ENCODE data around the gene C16orf78. TPM values are rescaled to one million over a fixed set of nuclear protein-coding genes. Genes with fewer than 3 reads are reported as not detected.

Gene C16orf78
- total RNA-seq, 1 donor from 2014 or later, result not detected

GRCh38 chr16:49349446-49350168 is 24.0 kb upstream of the C16orf78 start:
- FAIRE-seq (no peak), DNase-seq (ENCODE audit: low read depth) (no peak)
- Histone ChIP-seq H3K27ac (ENCODE audit: low read depth, low read length) (no peak overlapping the region), H3K9ac (ENCODE audit: low read length) (no peak overlapping the region), H3K4me1 (ENCODE audit: insufficient read depth, low read length) (no peaks in the 10 kb centered on the region), H3K4me2 (ENCODE audit: low read length) (no peak overlapping the region), H3K27me3 (ENCODE audit: insufficient read depth, low read length) (peaks cover 2% of the 10 kb centered on the region), H4K20me1 (ENCODE audit: insufficient read depth, low read length) (no peaks in the 10 kb centered on the region), H3K4me3 (ENCODE audit: insufficient read depth, low read depth, low read length) (no peak overlapping the region), H3K36me3 (ENCODE audit: insufficient read depth, low read length) (no peaks in the 10 kb centered on the region), H2AFZ (ENCODE audit: low read depth, low read length) (no peak overlapping the region), H3K9me3 (ENCODE audit: insufficient read depth, low read depth, low read length) (no peaks in the 10 kb centered on the region), H3K79me2 (ENCODE audit: insufficient read depth, low read length) (no peaks in the 10 kb centered on the region)
- H3K4me1 Mint-ChIP-seq (ENCODE audit: low read depth, unreplicated experiment), result no peaks in the 10 kb centered on the region
- no peaks in the 10 kb centered on the region for H3K9me3 Mint-ChIP-seq (ENCODE audit: unreplicated experiment)
- no peak for TF ChIP-seq EZH2 (IDR thresholded peaks at IDR 0.05; ENCODE audit: insufficient read depth, low read length)
- TF ChIP-seq, protein P1, sequence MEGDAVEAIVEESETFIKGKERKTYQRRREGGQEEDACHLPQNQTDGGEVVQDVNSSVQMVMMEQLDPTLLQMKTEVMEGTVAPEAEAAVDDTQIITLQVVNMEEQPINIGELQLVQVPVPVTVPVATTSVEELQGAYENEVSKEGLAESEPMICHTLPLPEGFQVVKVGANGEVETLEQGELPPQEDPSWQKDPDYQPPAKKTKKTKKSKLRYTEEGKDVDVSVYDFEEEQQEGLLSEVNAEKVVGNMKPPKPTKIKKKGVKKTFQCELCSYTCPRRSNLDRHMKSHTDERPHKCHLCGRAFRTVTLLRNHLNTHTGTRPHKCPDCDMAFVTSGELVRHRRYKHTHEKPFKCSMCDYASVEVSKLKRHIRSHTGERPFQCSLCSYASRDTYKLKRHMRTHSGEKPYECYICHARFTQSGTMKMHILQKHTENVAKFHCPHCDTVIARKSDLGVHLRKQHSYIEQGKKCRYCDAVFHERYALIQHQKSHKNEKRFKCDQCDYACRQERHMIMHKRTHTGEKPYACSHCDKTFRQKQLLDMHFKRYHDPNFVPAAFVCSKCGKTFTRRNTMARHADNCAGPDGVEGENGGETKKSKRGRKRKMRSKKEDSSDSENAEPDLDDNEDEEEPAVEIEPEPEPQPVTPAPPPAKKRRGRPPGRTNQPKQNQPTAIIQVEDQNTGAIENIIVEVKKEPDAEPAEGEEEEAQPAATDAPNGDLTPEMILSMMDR (IDR thresholded peaks at IDR 0.05; ENCODE audit: insufficient read depth, low read depth, low read length), result no peak
- no peak overlapping the region for H3K27ac Mint-ChIP-seq (ENCODE audit: unreplicated experiment)
- H3K27me3 Mint-ChIP-seq (ENCODE audit: low read depth, unreplicated experiment), result peaks cover 77% of the 10 kb centered on the region
- H3K36me3 Mint-ChIP-seq (ENCODE audit: low read depth, unreplicated experiment), result no peaks in the 10 kb centered on the region
- no peak overlapping the region for H3K4me3 Mint-ChIP-seq (ENCODE audit: unreplicated experiment)

DNA sequence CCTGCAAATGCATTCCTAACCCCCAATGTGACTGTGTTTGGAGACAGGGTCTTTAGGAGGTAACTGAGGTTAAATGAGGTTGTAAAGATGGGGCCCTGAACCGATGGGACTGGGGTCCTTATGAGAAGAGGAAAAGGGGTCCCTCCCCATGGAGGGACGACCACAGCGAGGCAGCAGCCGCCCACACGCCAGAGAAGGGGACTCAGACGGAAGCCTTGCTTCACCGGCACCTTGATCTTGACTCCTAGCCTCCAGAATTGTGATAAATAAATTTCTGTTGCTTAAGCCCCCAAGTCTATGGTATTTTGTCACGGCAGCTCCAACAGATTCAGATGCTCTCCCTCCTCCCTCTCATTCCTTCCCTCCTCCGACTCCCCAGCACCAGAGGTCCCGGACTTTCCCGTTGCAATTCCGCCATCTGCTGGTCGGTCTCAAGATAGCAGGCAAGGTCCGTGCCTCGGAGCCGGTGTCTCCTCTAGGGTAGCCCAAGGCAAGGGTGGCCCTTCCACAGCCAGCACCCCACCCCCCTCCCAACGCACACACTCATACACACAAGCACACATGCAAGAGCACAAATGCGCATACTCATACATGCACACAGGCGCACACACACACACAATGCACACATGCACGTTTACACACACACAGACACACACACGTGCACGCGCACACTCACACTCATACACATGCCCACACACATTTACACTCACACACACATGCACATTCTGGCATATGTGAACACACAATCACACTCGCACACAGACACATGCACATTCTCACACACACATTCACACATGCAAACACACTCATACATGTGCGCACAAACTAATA is 23.1 kb upstream of the C16orf78 start:
- H3K27me3 ChIP-seq (ENCODE audit: insufficient read depth, low read length), result peaks cover 2% of the 10 kb centered on the region
- H3K4me1 ChIP-seq (ENCODE audit: insufficient read depth, low read length), result no peaks in the 10 kb centered on the region
- no peak overlapping the region for H2AFZ ChIP-seq (ENCODE audit: low read depth, low read length)
- no peak overlapping the region for H3K9ac ChIP-seq (ENCODE audit: low read length)
- no peak for TF ChIP-seq EZH2 (IDR thresholded peaks at IDR 0.05; ENCODE audit: insufficient read depth, low read length)
- TF ChIP-seq, protein P1 (IDR thresholded peaks at IDR 0.05; ENCODE audit: insufficient read depth, low read depth, low read length), result peak; percentile 74
- FAIRE-seq, result no peak
- Mint-ChIP-seq H3K4me3 (ENCODE audit: unreplicated experiment) (no peak overlapping the region), H3K27me3 (ENCODE audit: low read depth, unreplicated experiment) (peaks cover 72% of the 10 kb centered on the region), H3K9me3 (ENCODE audit: unreplicated experiment) (no peaks in the 10 kb centered on the region), H3K27ac (ENCODE audit: unreplicated experiment) (no peak overlapping the region), H3K36me3 (ENCODE audit: low read depth, unreplicated experiment) (no peaks in the 10 kb centered on the region), H3K4me1 (ENCODE audit: low read depth, unreplicated experiment) (no peaks in the 10 kb centered on the region)
- H3K4me3 ChIP-seq (ENCODE audit: insufficient read depth, low read depth, low read length), result no peak overlapping the region
- H4K20me1 ChIP-seq (ENCODE audit: insufficient read depth, low read length), result no peaks in the 10 kb centered on the region
- H3K9me3 ChIP-seq (ENCODE audit: insufficient read depth, low read depth, low read length), result no peaks in the 10 kb centered on the region
- H3K36me3 ChIP-seq (ENCODE audit: insufficient read depth, low read length), result no peaks in the 10 kb centered on the region
- H3K79me2 ChIP-seq (ENCODE audit: insufficient read depth, low read length), result no peaks in the 10 kb centered on the region
- H3K4me2 ChIP-seq (ENCODE audit: low read length), result no peak overlapping the region
- H3K27ac ChIP-seq (ENCODE audit: low read depth, low read length), result no peak overlapping the region
- DNase-seq (ENCODE audit: low read depth), result peak; percentile 6
